Muscle of arm (tissue), 12 donors: ENCODE measurements around the gene PPP2R5D. TPM values are rescaled to one million over a fixed set of nuclear protein-coding genes. Genes with fewer than 3 reads are reported as not detected.
A peak's percentile ranks its signal among the peaks of the same experiment; 100 is the strongest.
"Not testable (repeated sequence)": the region's sequence is repeated elsewhere in the genome, so short reads cannot be mapped to it uniquely, and the experiment has no call there.

Experiments used
- DNase-seq: peaks from one replicate; pipeline ENCODE4 v3.0.0-alpha.2; 2013
- polyA plus RNA-seq, 12 donors: library from polyadenylated mRNA; unstranded; fragments of 120-200 nt; gene quantifications; one replicate each; pipeline ENCODE4 v1.2.1, GENCODE V29; 2013; ENCODE audit not compliant: insufficient read length in 12 of 12

The PPP2R5D gene
- polyA plus RNA-seq, 12 donors, result 40.0 to 58.7 (median 43.7) TPM; not detected in 1

GRCh38 chr6:42987533-42988451 is 3.4 kb downstream of the PPP2R5D start:
- no peak for DNase-seq

GRCh38 chr6:42988486-42989020 is 4.2 kb downstream of the PPP2R5D start:
- DNase-seq, result no peak

GRCh38 chr6:42989923-42990322 is 5.6 kb downstream of the PPP2R5D start:
- no peak for DNase-seq

- DNase-seq, result no peak
Observed at GRCh38 chr6:42993445-42993844, 9.1 kb downstream of the PPP2R5D start.

- no peak for DNase-seq
Observed at GRCh38 chr6:42996513-42996912, 12.1 kb downstream of the PPP2R5D start.

GRCh38 chr6:42998205-42998604 is 13.8 kb downstream of the PPP2R5D start:
- DNase-seq, result not testable (repeated sequence)

- no peak for DNase-seq
Observed at GRCh38 chr6:43001843-43002242, 17.5 kb downstream of the PPP2R5D start.

GRCh38 chr6:43005844-43006243 is 21.5 kb downstream of the PPP2R5D start:
- no peak for DNase-seq

- DNase-seq, result no peak
Observed at GRCh38 chr6:43006251-43006650, 21.9 kb downstream of the PPP2R5D start.

- DNase-seq, result no peak
Observed at GRCh38 chr6:43007126-43007525, 22.8 kb downstream of the PPP2R5D start.

GRCh38 chr6:43009124-43009523 is 24.8 kb downstream of the PPP2R5D start:
- DNase-seq, result peak; percentile 35

- no peak for DNase-seq
Observed at GRCh38 chr6:43011207-43011606, 26.8 kb downstream of the PPP2R5D start.

- no peak for DNase-seq
Observed at GRCh38 chr6:43012364-43012763, 28.0 kb downstream of the PPP2R5D start.

GRCh38 chr6:43013097-43013842 is 28.9 kb downstream of the PPP2R5D start:
- no peak for DNase-seq

- DNase-seq, result peak; percentile 99
Observed at GRCh38 chr6:43013843-43014433, 29.6 kb downstream of the PPP2R5D start, which contains the start of the genes KLHDC3 and MEA1. KLHDC3 (plus strand) TSS chr6:43014249; CDS start chr6:43017193, 2,944 bp downstream. MEA1 (minus strand) TSS chr6:43013946; CDS start chr6:43013813, 133 bp downstream.

- peak; percentile 43 for DNase-seq
Observed at GRCh38 chr6:43014434-43014909, 30.1 kb downstream of the PPP2R5D start.

- no peak for DNase-seq
Observed at GRCh38 chr6:43016176-43016942, 32.0 kb downstream of the PPP2R5D start.

GRCh38 chr6:43016943-43017334 is 32.6 kb downstream of the PPP2R5D start:
- DNase-seq, result no peak

- DNase-seq, result no peak
Observed at GRCh38 chr6:43019152-43019551, 34.8 kb downstream of the PPP2R5D start.

- no peak for DNase-seq
Observed at GRCh38 chr6:43020052-43020705, 35.8 kb downstream of the PPP2R5D start.
